ENCODE results near the gene C13orf46. TPM values are rescaled to one million over a fixed set of nuclear protein-coding genes. Genes with fewer than 3 reads are reported as not detected.

C13orf46 gene
- total RNA-seq, 1 donor from 2014 or later, result 0.61 TPM

DNA sequence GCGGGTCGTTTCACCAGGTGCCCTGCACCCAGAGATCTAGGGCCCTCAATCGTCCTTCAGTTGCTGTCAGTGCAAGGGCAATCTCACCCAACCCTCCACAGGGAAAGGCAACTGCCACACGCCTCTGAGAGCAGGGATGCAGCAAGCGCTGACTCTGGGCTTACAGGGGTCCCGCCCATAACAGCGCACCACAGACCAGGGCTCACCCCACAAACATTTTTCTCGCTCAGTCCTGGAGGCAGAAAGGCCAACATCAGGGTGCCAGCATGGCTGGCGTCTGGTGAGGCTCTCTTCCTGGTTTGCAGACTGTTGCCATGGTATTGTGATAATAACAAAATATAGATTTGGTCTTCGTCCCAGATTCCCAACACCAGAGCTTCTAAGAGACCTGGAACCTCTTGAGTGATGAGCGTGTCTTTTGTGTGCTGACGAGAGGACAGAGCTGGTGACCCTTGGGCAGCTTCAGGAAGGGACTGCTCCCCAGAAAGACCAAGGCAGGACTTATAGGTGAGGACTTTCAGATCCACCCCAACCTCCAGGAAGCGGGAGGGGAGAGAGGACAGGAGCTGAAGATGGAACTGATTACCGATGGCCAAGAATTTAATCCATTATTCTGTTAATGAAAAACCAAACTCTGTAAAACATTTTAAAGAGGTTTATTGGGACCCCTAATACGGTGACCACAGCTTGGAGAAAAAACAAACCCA, 51.3 kb downstream of the C13orf46 start:
- Mint-ChIP-seq H3K4me3 (no peak overlapping the region), H3K9me3 (peaks cover 5% of the 10 kb centered on the region), H3K4me1 (no peaks in the 10 kb centered on the region), H3K27me3 (peaks cover 10% of the 10 kb centered on the region), H3K27ac (no peak overlapping the region), H3K36me3 (ENCODE audit: low read depth) (no peaks in the 10 kb centered on the region)
- intact Hi-C loops (cut with micrococcal nuclease), result no loop called here
- DNase-seq, result no peak

- Mint-ChIP-seq H3K27me3 (peaks cover 7% of the 10 kb centered on the region), H3K4me1 (no peaks in the 10 kb centered on the region), H3K4me3 (no peak overlapping the region), H3K36me3 (ENCODE audit: low read depth) (no peaks in the 10 kb centered on the region), H3K9me3 (peaks cover 5% of the 10 kb centered on the region), H3K27ac (no peak overlapping the region)
- DNase-seq, result no peak
- intact Hi-C loops (cut with micrococcal nuclease), result no loop called here
These were observed 52.1 kb downstream of the C13orf46 start for GRCh38 chr13:113921763-113922162.

DNA sequence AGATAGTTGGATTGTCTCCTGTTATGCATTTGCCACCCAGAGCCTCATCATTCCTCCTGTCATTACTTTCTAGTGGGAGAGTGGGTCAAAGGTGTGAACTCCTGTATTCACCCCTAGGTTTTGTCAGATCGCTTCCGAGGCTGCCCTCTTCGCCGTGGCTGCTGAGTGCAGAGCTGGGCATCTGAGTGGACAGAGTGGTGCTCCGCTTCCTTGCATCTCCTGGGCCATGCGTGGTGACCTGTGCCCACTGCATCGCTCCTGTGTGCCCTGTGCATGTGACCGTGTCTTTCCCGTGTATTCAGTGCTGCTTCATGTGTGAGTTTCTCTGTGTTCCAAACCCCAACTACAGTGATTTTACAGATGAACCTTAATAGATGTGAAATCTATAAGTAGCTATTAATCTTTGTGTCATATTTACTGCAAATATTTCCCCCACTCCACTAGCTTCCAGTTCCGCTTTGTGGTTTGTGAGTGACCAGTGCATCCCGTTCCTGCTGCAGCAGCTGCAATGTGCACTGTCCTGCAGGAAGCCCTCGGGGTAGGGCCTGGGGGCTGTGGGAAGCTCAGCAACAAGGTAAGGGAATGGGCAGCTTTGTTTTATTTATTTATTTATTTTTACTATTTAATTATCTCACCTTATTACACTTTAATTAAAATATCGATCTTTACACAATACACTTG, 53.1 kb downstream of the C13orf46 start:
- no peak overlapping the region for H3K4me3 Mint-ChIP-seq
- no peak overlapping the region for H3K27ac Mint-ChIP-seq
- intact Hi-C loops (cut with micrococcal nuclease), result no loop called here
- H3K36me3 Mint-ChIP-seq (ENCODE audit: low read depth), result no peaks in the 10 kb centered on the region
- no peak for DNase-seq
- H3K9me3 Mint-ChIP-seq, result peaks cover 5% of the 10 kb centered on the region
- H3K27me3 Mint-ChIP-seq, result peaks cover 12% of the 10 kb centered on the region
- no peaks in the 10 kb centered on the region for H3K4me1 Mint-ChIP-seq

DNA sequence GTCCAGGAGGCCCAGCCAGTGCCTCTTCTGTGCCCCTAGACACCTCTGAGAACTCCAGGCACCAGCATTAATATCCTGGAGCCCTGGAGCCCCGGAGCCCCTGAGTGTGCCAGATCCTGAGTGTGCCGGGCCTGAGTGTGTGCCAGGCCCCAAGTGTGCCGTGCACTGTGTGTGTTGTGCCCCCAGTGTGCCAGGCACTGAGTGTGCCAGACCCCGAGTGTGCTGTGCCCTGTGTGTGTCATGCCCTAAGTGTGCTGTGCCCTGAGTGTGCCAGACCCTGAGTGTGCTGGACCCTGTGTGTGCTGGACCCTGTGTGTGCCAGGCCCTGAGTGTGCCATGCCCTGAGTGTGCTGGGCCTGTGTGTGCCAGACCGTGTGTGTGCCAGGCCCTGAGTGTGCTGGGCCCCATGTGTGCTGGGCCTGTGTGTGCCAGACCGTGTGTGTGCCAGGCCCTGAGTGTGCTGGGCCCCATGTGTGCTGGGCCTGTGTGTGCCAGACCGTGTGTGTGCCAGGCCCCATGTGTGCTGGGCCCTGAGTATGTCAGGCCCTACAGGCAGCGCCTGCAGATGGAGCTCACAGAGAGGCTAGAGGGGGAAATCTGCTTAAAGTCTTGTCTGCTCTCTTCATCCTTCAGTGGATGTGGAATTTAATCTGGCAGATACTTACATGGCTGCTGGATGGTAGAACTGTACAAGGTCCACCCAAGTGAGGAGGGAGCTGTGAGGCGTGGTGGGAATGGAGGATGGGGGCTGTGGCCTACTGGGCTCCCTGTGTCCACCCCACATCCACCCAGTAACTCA, 53.9 kb downstream of the C13orf46 start:
- Mint-ChIP-seq H3K36me3 (ENCODE audit: low read depth) (no peaks in the 10 kb centered on the region), H3K9me3 (peaks cover 5% of the 10 kb centered on the region), H3K27ac (no peak overlapping the region), H3K4me3 (no peak overlapping the region), H3K27me3 (peaks cover 9% of the 10 kb centered on the region), H3K4me1 (no peaks in the 10 kb centered on the region)
- intact Hi-C loops (cut with micrococcal nuclease), result no loop called here
- DNase-seq, result no peak

DNA sequence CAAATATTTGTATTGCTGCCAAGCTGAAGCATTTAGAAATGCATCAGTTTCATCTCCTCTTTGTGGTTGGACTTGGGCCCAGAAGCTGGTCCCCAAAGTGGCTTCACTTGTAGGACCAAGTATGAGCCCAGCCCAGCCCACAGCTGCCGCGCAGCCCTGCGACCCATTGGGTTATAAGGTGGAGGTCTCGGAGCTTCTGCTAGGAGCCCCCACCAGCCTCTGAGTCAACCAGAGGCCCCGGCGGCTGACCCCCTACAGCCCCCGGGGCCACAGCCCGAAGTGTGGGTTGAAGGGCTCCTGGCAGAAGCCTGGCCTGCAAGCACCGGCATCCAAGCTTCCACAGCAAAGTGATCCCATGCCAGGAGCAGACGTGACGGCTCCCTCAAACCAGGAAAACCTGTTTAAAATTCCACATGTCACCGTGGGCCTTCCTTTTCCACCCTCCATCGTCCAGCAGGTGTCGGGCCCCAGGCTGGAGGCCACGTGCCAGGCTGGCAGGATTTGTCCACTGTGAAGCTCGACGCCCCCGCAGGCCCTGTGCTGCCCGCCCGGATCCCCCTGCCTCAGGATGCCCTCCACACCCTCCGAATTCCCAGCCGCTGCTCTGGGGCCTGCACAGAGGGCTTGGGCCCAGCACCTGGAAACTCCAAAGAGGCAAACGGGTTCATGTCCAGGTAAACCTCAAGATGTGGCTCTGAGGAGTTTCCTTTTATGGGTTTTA, 54.7 kb downstream of the C13orf46 start:
- Mint-ChIP-seq H3K27ac (no peak overlapping the region), H3K27me3 (peaks cover 11% of the 10 kb centered on the region), H3K4me3 (no peak overlapping the region), H3K4me1 (no peaks in the 10 kb centered on the region), H3K36me3 (ENCODE audit: low read depth) (no peaks in the 10 kb centered on the region), H3K9me3 (peaks cover 5% of the 10 kb centered on the region)
- DNase-seq, result no peak
- intact Hi-C loops (cut with micrococcal nuclease), result no loop called here

DNA sequence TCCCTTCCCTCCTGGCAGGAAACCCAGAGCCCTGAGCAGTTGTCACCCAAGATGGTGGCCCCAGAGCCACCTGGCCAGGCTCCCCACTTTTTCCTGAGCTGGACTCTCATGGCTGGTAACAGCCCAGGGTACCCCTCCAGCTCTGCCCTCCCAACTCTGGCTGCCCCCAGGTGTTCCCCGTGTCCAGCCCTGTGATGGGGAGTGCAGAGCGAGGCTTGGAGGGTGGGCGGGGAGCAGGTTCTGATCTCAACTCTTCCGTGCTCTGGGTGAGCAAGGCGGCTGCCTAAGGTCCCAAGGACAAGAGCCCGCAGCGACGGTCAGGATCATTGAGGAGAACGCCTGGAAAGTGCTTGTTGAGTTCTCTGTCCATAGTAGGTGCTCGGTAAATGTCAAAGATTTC, 55.3 kb downstream of the C13orf46 start:
- Mint-ChIP-seq H3K9me3 (peaks cover 5% of the 10 kb centered on the region), H3K27ac (no peak overlapping the region), H3K4me3 (no peak overlapping the region), H3K4me1 (no peaks in the 10 kb centered on the region), H3K27me3 (peaks cover 14% of the 10 kb centered on the region), H3K36me3 (ENCODE audit: low read depth) (no peaks in the 10 kb centered on the region)
- no peak for DNase-seq
- intact Hi-C loops (cut with micrococcal nuclease), result no loop called here

DNA sequence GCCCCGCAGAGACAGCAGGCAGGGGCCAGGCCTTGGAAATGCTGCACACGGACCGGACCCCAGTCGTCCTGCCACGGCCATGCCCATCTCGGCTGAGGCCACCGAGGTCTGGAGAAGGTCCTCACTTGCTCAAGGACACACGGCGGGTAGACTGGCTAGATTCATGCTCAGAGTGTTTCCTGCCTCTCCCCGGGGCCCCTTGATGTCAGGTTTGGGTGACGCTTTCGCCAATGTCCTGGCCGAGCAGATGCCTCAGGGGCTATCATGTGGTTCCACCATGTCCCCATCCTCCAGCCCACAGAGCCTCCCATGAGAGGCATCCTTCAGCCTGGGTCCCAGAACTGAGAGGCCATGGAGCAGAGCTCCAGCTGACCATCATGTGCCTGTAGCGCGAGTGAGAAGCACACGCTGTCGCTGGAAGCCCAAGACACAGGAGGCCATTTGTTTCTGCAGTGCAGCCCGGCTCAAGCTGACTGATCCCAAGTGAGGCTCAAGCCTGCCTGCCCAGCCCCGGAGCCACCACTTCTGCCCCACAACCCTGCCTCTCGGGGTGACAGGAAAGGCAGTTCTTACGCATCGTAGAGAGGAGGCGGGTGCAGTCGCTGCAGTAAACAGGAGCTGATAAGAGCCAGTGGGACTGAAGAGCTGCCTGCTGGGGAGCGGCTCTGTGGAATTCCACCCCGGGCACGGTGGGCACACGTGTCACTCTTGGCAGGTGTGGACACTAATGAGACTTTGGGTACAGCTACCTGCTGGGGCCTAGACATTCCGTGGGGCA, 56.1 kb downstream of the C13orf46 start:
- H3K36me3 Mint-ChIP-seq (ENCODE audit: low read depth), result no peaks in the 10 kb centered on the region
- DNase-seq, result no peak
- H3K4me1 Mint-ChIP-seq, result no peaks in the 10 kb centered on the region
- intact Hi-C loops (cut with micrococcal nuclease), result no loop called here
- H3K4me3 Mint-ChIP-seq, result no peak overlapping the region
- no peak overlapping the region for H3K27ac Mint-ChIP-seq
- peaks cover 5% of the 10 kb centered on the region for H3K9me3 Mint-ChIP-seq
- H3K27me3 Mint-ChIP-seq, result peaks cover 16% of the 10 kb centered on the region

DNA sequence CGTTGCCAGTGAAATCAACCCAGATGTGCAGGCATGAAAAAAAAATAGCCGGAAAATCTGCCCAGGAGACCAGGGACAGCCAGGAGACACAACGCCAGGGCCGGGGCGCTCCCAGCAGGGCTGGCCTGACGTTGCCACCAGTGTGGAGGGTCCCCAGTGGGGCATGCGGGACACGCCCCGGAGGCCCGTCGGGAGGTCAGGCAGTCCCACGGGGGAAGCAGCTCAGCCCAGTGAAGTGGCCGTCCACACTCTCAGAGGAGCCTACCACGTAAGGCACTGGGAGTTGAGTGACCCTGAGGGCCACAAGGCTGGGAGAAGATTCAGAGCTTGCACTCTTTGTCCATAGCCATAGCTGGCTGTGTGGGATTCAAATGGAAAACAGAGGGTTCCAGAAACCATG, 56.8 kb downstream of the C13orf46 start:
- intact Hi-C loops (cut with micrococcal nuclease), result no loop called here
- Mint-ChIP-seq H3K27ac (no peak overlapping the region), H3K9me3 (peaks cover 5% of the 10 kb centered on the region), H3K4me1 (peaks cover 3% of the 10 kb centered on the region), H3K27me3 (peaks cover 23% of the 10 kb centered on the region), H3K36me3 (ENCODE audit: low read depth) (no peaks in the 10 kb centered on the region), H3K4me3 (no peak overlapping the region)
- DNase-seq, result no peak

DNA sequence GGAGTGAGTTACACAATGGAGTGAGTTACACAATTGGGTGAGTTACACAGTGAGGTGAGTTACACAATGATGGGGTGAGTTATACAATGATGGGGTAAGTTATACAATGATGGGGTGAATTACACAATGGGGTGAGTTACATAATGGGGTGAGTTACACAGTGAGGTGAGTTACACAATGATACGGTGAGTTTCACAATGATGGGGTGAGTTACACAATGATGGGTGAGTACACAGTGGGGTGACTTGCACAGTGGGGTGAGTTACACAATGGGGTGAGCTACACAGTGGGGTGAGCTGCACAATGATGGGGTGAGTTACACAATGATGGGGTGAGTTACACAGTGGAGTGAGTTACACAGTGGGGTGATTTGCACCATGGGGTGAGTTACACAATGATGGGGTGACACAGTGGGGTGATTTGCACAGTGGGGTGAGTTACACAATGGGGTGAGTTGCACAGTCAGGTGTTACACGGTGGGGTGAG, 57.5 kb downstream of the C13orf46 start:
- DNase-seq, result no peak
- peaks cover 24% of the 10 kb centered on the region for H3K27me3 Mint-ChIP-seq

DNA sequence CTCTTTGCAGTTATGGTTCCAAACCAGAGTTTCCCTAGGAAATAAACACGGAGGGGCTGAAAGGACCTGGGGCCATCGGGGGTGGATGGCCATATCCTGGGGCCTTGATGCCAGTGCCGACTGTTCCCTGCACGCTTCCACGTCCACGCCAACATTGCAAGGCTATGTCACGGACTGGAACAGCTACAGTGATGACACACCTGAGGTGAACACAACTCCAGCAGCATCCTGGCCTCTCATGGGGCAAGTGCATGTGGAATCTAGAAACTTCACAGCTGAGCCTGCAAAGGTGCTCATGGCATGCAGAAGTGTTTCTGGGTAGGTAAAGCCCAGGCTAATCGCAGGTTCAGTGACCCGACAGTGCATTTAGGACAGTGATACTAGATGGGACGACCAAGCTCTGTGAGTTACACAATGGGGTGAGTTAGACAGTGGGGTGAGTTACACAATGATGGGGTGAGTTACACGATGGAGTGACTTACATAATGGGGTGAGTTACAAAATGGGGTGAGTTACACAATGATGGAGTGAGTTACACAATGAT, 58.0 kb downstream of the C13orf46 start:
- DNase-seq, result no peak
- Mint-ChIP-seq H3K27me3 (peaks cover 29% of the 10 kb centered on the region), H3K4me3 (no peak overlapping the region), H3K9me3 (no peaks in the 10 kb centered on the region), H3K27ac (no peak overlapping the region), H3K4me1 (peaks cover 3% of the 10 kb centered on the region), H3K36me3 (ENCODE audit: low read depth) (no peaks in the 10 kb centered on the region)
- intact Hi-C loops (cut with micrococcal nuclease), result no loop called here

More for the DNA sequence above, 57.5 kb downstream of the C13orf46 start:
- Mint-ChIP-seq H3K9me3 (no peaks in the 10 kb centered on the region), H3K4me1 (peaks cover 3% of the 10 kb centered on the region), H3K36me3 (ENCODE audit: low read depth) (no peaks in the 10 kb centered on the region), H3K27ac (no peak overlapping the region), H3K4me3 (no peak overlapping the region)
- intact Hi-C loops (cut with micrococcal nuclease), result no loop called here

- H3K36me3 Mint-ChIP-seq (ENCODE audit: low read depth), result no peaks in the 10 kb centered on the region
- H3K4me3 Mint-ChIP-seq, result no peak overlapping the region
- peaks cover 3% of the 10 kb centered on the region for H3K4me1 Mint-ChIP-seq
- H3K9me3 Mint-ChIP-seq, result no peaks in the 10 kb centered on the region
- no peak for DNase-seq
- no peak overlapping the region for H3K27ac Mint-ChIP-seq
- intact Hi-C loops (cut with micrococcal nuclease), result no loop called here
- H3K27me3 Mint-ChIP-seq, result peaks cover 36% of the 10 kb centered on the region
These were observed 58.7 kb downstream of the C13orf46 start for GRCh38 chr13:113915012-113915763.

GRCh38 chr13:113914333-113915011, 59.4 kb downstream of the C13orf46 start:
- no peak for DNase-seq
- H3K4me1 Mint-ChIP-seq, result peaks cover 3% of the 10 kb centered on the region
- H3K9me3 Mint-ChIP-seq, result no peaks in the 10 kb centered on the region
- H3K4me3 Mint-ChIP-seq, result no peak overlapping the region
- H3K27me3 Mint-ChIP-seq, result peaks cover 40% of the 10 kb centered on the region
- H3K27ac Mint-ChIP-seq, result no peak overlapping the region
- intact Hi-C loops (cut with micrococcal nuclease), result no loop called here
- no peaks in the 10 kb centered on the region for H3K36me3 Mint-ChIP-seq (ENCODE audit: low read depth)

Measured in activated CD4-positive, alpha-beta T cell treated with anti-CD3 and anti-CD28 coated beads, Interleukin-2, amount 10 ng/mL, durations not matched to agents 24 days and 14 days (primary cell).